Activated T-cell treated with anti-CD3 and anti-CD28 coated beads for 4 hours (primary cell): Measurements from ENCODE around the gene PMIS2.

Source experiments
- DNase-seq: peaks from one replicate; pipeline ENCODE4 v3.0.0-alpha.2; 2020

Gene PMIS2

DNA sequence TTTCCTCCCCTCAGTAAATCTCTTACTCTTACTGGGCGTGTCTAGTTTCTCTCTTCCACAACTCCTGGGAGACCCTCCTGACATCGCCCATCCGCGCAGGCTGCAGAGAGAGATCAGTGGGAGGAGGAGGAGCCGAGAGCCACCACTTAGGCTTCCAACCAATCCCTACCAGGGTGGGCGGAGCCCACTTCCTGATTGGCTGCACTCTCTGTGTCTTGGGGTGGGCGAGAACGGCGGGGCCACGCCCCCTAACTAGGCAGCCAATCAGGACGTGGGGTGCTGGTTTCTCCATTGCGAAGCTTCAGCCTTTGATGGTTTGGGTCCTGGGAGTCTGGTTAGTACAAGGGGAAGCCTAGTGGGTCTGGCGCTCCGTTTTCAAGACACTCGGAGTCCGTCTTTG, at the start of gene PMIS2:
Gene PMIS2 (plus strand): TSS at position 326 of the 400 bp plus-strand sequence. CDS start 87 bp downstream, outside the sequence.
- DNase-seq: no peak

DNA sequence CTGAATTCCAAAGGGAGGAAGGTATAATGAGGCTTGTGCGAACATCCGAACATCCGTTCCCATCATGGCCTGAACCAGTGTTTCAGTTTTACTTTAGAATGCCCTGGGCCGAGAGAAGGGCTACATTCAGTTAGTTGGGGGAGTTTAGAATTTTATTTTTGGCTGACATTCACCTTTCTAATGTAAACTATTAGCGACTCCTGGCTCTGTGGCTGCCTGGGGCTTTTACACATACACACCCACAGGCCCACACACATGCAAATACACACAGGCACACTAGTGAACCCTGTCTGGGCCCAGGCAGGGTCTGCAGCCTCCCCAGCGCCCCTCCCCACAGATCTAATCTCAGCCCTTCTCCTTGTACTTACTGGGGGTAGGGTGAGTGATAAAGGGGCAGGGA, 46.7 kb upstream of the PMIS2 start:
- no peak for DNase-seq

DNA sequence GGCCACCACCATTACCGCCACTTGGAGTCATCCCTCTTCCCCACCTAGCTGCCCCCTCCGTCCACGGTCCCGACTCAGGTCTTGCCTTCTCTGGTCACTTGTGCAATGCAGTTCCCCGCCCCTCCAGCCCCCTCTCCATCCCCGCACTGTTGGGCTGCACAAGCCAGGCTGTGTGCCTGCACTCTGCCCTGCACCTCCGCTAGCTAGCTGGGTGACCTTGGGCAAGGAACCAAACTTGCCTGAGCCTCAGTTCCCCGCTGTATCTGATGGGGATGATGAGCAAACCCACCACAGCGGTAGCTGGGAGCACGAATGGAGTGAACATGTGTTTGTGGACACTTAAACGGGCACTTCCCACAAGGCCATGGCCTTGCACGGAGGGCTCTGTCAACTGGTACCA, 46.1 kb upstream of the PMIS2 start:
- DNase-seq: no peak

DNA sequence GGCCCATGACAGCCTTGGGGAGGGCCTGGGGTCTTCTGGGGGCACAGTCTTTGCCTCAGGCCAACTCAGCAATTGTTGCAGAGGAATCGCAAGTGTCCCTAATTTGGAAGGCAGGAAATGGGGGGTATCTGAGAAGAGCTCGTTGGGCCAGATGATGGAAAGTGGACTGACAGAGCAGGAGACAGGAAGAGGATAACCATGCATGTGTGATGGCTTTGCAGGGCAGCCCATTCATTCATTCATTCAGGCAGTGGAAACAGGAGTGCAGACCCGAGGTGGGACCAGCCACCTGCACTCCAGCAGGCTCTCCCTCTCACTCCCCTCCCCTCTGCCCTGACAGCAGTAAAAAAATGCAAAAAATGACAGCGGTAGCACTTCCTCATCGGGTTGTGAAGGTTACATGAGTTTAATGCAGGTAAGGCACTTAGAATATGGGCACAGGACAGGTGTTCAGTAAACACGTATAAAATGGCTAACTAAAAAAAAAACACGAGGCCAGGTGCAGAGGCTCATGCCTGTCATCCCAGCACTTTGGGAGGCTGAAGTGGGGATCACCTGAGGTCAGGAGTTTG, 45.5 kb upstream of the PMIS2 start:
- no peak for DNase-seq

DNA sequence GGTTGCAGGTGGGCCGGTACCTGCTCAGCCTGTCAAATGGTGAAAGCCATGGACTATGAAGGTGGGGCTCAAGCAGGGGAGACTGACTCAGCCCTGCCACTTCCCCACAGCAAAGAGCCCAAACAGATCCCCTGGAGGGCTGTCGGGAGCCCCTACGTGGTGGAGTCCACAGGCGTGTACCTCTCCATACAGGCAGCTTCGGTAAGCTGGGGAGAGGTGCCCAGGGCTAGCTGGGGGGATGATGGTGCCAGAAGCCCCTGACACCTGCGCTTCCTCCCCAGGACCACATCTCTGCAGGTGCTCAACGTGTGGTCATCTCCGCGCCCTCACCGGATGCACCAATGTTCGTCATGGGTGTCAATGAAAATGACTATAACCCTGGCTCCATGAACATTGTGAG, 43.8 kb upstream of the PMIS2 start:
- DNase-seq: no peak

DNA sequence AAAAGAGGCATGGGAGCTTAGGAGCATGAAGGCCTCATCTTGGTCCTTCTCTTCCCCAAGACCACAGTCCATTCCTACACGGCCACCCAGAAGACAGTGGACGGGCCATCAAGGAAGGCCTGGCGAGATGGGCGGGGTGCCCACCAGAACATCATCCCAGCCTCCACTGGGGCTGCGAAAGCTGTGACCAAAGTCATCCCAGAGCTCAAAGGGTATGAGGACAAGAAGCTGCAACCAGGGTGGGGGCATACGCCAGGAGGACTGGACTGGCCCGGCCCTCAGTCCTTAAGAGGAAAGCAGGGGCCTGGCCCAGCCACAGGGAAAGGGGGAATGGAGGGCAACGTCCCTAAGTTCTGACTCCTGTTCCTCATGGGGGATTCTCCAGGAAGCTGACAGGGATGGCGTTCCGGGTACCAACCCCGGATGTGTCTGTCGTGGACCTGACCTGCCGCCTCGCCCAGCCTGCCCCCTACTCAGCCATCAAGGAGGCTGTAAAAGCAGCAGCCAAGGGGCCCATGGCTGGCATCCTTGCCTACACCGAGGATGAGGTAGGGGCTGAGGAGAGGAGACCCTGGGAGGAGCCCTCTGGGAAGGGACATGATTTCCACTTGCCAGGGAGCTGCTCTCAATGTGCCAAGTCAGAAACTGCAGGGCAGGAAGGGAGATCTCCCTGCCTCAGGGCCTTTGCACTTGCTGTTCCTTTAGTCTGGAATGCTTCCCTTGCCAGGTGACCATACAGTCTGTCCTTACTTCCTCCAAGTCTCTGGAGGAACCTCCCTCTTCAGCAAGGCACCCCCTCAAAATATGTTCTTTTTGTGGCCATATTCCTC, 42.5 kb upstream of the PMIS2 start:
- no peak for DNase-seq

DNA sequence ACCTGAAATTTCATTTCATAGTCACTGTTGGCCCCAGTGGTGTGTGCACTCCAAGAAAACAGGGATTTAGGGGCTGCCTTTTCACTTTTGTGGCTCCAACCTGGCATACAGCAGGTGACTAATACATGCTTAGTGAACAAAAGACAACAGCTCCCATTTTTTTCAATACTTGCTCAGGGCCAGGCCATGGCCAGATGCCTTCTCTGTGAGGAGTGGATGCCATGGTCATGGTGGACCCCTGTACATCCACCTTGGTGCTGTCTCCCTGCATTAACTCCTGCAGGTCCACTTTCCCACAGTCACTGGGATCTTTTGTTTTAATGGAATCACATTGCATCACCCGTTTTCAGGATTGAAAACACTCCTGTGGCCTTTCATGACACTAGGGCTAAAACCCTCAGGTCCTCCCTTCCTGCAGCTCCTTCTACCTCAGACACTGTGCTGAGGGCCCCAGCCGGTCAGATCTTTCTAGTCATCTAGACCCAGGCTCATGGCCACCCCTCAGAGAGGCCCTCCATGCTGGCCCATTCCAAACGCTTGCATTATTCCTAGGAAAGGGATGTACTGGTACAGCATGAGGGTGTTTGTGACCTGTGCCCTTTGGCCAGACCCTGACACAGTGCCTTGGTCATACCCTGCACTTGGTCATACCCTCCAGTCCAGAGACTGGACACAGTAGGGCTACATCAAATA, 41.7 kb upstream of the PMIS2 start:
- DNase-seq: no peak

DNA sequence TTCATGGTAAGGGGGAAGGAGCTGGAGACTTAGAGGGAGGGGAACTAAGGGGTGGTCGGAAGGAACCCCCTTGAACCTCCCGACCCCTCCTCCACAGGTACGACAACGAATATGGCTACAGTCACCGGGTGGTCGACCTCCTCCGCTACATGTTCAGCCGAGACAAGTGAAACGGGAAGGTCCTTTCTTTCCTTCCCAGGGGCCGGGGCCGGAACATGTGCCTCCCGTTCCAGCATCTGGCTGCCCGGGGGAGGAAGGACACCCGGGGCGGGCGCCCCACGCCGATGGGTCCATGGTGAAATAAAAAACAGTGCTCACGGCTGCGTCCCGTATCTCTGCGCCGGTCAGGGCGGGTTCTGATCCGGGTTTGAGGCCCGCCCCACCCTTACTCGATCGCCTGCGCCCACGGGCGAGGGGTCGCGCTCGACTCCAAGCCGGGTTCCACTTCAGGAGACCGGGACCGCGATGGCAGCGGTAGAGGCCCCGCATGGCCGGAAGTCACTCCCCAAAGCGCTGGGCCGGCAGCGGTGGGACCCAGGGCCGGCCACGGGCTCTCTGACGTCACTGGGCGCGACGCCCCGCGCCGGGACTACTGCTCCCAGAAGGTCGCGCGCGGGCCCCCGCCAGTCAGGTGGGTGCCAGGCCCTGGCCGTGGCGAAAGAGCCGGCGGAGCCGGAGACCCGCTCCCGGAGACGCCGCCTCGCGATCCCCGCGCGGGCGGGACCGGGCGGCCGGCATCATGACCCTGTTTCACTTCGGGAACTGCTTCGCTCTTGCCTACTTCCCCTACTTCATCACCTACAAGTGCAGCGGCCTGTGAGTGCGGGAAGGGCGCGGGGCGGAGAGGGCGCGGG, 40.7 kb upstream of the PMIS2 start, which contains the start of gene TMEM147:
Gene TMEM147 (plus strand): TSS at position 626 of the 854 bp plus-strand sequence. CDS start 114 bp downstream, at position 740.
- DNase-seq: peak; percentile 70

DNA sequence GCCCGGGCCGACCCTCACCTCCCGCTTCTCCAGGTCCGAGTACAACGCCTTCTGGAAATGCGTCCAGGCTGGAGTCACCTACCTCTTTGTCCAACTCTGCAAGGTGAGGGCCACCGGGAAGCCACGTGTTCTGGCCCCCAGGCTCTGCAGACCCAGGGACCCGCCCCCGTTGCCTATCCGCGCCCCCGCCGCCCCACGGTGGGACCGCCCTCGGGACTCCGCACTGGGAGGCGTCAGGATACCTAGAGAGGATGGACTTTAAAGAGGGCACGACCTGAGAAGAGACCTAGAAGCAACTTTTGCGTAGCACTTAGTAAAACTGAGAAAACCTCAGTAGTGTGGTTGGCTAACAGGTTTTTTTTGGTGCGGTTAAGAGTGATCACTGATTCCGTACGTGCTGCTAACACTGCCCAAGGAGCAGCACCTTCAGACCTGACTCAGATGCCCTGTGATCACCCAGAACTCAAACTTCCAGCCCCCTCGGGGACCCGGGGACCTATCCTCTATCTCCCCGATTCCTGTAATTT, 40.1 kb upstream of the PMIS2 start:
- peak; percentile 56 for DNase-seq

DNA sequence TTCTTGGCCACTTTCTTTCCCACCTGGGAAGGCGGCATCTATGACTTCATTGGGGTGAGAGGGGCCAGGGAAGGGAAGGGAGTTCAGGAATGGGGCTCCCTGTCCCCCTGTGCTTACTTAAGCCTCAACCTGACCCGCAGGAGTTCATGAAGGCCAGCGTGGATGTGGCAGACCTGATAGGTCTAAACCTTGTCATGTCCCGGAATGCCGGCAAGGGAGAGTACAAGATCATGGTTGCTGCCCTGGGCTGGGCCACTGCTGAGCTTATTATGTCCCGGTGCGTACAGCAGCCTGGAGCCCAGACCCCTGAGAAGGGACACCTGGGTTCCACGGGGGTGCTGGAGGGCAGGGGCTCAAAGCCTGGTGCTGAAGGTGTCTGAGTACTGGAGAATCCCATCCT, 39.4 kb upstream of the PMIS2 start:
- no peak for DNase-seq

DNA sequence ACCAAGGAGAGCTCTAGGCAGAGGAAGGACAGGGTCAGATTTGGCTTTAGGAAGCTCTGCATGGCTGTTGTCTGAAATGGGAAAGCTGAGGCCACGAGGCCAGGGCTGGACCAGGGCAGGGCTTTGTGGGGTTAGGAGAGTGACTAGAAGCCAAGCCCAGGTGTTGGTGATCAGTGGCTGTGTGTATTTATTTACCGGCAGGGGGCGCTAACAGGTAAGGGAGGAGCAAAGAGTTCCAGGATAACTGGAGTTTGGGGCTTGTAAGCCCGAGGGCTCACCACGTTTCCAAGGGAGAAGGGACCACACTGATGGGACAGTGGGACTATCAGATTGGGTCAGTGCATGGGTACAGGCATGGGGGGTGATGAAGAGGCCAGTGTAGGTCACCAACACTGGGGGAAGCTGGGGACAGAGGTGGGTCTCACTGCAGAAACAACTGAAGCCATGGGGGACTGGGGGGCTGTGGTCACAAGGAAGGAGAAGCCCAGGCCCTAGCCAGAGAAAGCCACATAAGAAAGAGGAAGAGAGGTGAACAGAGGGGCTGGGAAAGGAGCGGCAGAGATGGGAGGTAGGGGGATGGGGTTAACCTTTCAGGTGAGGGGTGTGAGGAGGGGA, 36.7 kb upstream of the PMIS2 start:
- peak; percentile 48 for DNase-seq

DNA sequence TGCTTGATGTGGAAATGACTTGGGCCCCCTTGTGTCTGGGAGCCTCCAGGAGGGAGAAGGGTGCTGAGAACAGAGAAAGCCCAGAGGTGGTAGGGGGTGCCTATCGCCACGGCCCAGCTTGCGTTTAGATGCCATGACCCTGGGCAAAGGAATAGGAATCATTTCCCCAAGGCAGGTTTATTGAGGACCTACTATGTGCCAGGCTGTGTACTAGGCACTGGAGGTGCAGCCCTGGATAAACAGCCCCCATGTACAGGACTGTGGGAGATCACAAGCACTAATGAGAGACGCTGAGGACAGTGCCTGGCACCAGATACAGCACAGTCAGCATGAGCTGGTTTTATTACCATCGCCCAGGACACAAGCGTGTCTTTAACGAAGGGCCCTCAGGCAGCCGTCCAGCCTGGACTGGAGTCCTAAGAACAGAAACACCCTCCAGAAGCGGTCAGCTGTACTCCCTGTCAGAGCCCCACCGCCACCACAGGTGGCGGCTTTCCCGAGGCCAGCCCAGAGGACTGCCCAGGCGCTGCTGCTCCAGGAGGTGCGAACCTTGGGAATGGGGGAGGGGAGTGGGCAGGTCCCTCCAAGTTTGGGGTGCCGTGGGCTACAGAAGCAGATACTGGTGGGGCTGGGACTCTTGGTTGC, 36.0 kb upstream of the PMIS2 start:
- no peak for DNase-seq

DNA sequence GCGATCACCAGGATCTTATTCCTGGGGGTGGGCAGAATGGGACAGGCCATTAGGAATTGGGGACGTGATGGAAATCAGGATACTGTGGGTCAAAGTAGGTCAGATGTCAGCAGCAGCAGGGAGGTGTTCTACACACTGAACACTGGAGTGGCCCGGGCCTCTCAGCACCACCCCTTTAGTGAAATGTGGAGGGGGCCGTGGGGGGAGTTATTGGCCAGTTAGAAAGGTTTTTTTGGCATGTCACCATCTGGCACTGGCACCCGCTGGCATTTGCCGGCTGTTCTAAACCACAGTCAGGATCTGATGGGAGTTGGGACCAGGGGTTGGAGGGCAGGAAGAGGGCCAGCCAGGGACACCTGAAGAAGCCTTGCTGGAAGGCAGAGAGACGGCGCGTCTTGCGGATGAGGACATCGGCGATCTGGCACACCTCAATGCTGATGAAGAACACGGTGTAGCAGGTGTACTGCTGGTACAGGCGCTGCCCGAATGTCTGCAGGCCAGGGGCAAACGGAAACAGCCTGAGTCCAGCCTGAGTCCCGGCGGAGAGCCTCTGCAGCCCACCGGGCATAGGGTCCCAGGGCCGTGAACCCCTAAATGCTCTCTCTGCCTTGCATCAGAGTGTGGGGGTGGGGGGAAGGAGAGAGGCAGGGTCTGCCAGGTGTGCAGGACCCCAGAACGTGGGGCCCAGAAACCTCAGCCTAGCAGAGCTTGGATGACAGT, 34.7 kb upstream of the PMIS2 start:
- DNase-seq: no peak

DNA sequence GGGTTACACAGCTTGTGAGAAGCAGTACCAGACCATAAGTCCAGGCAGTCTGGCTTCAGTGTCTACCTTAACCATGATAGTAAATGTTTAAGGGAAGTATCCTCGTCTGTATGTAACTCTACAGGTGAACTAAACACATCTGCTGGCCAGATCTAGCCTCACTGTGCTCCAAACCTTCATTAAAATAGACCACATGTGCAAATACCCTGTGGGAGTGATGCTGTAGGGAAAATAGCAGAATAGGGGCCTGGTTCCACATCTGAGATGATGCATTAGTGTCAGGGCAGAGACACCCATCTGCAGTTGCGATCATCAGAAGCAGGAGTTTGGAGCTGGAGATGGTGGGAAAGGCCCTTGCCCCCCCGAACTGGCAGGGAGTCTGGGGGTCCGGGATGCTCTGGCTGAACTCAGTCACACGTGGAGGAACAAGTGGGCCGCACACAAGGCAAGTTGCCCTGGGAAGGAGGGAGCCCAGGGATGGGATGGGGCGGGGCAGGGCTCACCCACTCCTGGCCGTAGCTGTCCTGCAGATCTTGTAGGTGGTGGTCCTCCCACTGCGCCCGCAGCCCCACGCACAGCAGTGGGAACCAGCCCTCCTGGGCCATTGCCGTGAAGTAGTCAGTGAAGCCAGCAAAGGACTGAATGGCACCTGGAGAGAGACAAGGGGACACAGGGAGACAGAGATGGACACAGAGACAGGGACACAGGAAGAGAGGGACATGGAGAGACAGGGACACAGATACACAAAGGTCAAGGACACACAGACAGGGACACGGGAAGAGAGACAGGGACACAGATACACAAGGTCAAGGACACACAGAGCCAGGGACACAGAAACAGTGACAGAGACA, 33.2 kb upstream of the PMIS2 start:
- no peak for DNase-seq

DNA sequence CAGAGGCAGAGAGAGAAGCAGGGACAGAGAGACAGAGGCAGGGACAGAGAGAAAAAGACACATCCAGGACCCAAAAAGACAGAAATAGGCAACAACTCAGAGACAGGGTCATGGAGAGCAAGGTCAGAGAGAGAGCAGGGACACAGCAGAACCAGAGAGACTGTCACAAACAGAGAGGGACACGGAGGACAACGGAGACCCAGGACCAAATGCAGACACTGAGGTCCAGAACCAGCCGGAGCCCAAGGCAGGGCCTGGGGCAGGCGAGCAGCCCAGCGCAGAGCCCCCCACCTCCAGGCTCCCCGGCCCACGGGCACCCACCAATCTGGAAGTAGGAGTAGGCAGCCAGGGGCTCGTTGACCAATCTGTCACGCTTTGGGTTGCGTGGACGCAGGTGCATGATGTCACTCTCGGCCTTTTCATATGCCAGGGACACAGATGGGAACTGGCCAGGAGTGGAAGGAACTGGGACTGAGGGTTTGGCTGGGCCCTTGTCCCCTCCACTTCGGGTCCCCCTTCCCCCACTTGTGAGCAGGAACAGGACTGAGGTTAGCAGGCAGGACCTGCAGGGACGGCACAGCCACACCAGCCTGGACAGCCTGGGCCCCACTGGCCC, 32.5 kb upstream of the PMIS2 start:
- no peak for DNase-seq

DNA sequence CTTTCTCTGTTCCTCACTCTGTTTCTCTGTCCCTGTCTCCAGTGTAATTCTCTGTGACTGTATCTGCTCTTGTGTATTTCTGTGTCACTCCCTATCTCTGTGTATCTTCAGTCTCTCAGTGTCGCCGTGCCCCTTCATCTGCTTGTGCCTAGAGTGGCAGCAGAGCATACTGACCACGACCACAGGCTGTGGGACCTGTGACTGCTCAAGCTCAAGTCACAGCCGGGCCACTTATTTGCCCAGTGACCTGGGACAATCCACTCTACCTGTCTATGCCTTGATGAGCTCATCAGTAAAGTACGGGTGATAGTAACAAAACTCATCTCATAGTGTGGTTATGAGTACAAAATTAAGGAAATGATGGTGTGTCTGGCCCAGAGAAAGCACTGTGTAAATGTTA, 31.9 kb upstream of the PMIS2 start:
- DNase-seq: no peak

DNA sequence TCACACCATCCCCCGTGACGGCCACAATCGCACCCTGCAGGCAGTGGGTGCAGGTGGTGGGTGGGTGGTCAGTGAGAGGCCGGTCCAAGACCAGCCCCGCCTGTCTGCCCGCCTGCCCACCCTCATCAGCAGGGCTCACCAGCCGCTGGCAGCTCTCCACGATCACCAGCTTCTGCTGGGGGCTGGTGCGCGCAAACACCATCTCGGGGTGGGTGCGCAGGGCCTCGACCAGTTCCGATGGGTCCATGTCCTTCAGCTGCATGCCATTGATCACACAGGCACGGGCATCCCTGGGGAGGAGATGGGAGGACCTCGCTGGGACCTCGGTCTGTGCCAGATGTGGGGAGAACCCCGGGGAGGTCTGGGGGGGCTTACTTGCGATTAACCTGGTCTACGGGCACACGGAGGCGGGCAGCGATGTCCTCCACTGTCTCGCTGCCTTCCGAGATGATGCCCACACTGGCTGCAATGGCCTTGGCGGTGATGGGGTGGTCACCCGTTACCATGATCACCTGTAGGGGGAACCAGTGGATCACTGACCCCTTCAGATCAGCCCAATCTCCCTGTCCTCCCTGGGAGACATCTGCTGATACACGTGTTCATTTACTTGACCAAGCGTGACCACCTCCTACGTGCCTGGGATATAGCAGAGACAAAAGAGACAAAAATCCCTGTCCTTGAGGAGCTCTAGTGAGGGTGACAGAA, 30.5 kb upstream of the PMIS2 start:
- DNase-seq: no peak

DNA sequence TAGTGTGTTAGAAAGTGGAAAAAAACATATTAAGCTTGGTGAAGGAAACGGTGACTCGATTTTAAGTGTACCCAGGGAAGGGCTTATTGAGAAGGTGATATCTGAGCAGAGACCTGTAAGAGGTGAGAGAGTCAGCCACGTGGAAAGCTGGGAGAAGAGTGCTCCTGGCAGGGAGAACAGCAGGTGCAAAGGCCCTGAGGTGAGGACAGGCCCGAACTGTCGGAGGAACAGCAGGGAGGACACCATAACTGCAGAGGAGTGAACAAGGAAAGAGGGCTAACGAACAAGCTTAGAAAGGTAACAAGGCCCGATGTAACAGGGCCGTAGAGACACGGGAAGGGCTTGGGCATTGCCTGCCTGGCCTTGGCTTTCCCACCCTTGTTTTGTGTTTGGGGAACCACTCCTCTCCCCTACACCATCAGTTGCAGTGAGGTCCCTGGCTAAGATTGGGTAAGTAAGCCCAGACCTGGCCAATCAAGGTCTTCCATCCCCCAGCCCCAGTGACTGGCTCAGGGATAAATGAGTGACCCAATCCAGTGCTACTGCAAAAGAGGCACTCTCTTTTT, 29.9 kb upstream of the PMIS2 start:
- DNase-seq: no peak
